Measurements from ENCODE around the gene SLC25A10. TPM values are rescaled to one million over a fixed set of nuclear protein-coding genes. Genes with fewer than 3 reads are reported as not detected.

Gene SLC25A10
- total and polyA plus RNA-seq, 4 donors = 4.3 to 21.5 (median 17.0) TPM

DNA sequence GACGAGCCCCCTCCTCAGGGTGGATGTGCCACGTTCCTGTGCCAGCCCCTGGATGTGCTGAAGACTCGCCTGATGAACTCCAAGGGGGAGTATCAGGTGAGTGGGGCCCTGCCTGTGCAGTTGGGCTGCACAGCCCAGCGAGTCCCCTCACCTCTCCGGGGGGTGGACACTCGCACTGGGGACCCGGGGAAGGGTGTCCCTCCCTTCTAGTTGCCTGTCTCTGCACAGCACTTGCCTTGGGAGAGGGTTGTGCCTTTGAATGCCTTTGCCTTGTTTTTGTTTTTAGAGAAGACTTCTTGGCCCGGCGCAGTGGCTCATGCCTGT, 5.6 kb downstream of the SLC25A10 start:
- Histone ChIP-seq H3K4me1 (ENCODE audit: control insufficient read depth in 5 of 5, insufficient read depth in 5 of 5, low read length in 5 of 5) (peaks cover 0 to 21% (median 5%) of the 10 kb centered on the region in 5 donors), H3K27me3 (ENCODE audit: control insufficient read depth in 3 of 3, insufficient read depth in 3 of 3, low read length in 2 of 3) (no peaks in the 10 kb centered on the region), H3K9me3 (ENCODE audit: control insufficient read depth in 4 of 4, insufficient read depth in 3 of 4, low read length in 3 of 4) (no peaks in the 10 kb centered on the region), H3K9ac (ENCODE audit: insufficient read depth in 1 of 2, low read length in 2 of 2) (no peak overlapping the region), H3K27ac (ENCODE audit: low read depth in 1 of 2, low read length in 1 of 2) (no peak overlapping the region), H3K36me3 (ENCODE audit: control insufficient read depth in 4 of 4, insufficient read depth in 4 of 4, low read length in 4 of 4) (peaks cover 0 to 2% (median 0%) of the 10 kb centered on the region in 4 donors), H3K4me3 (no peak overlapping the region)
- TF ChIP-seq CTCF (IDR thresholded peaks at IDR 0.05; ENCODE audit: control extremely low read depth, extremely low read depth) = no peak
- WGBS, 2 donors = 97% methylated on average over 9 of the region's 9 CpGs
- ATAC-seq (ENCODE audit: insufficient read depth, low FRiP score) (no peak), DNase-seq (no peak)

- Histone ChIP-seq H3K9me3 (ENCODE audit: control insufficient read depth in 4 of 4, insufficient read depth in 3 of 4, low read length in 3 of 4) (no peaks in the 10 kb centered on the region), H3K9ac (ENCODE audit: insufficient read depth in 1 of 2, low read length in 2 of 2) (no peak overlapping the region), H3K4me1 (ENCODE audit: control insufficient read depth in 5 of 5, insufficient read depth in 5 of 5, low read length in 5 of 5) (peaks cover 0 to 9% (median 4%) of the 10 kb centered on the region in 5 donors), H3K27me3 (ENCODE audit: control insufficient read depth in 3 of 3, insufficient read depth in 3 of 3, low read length in 2 of 3) (no peaks in the 10 kb centered on the region), H3K4me3 (no peak overlapping the region), H3K27ac (ENCODE audit: low read depth in 1 of 2, low read length in 1 of 2) (no peak overlapping the region), H3K36me3 (ENCODE audit: control insufficient read depth in 4 of 4, insufficient read depth in 4 of 4, low read length in 4 of 4) (peaks cover 0 to 2% (median 0%) of the 10 kb centered on the region in 4 donors)
- no peak for ATAC-seq (ENCODE audit: insufficient read depth, low FRiP score)
- 87 to 95% methylated on average over 32 of the region's 33 CpGs for WGBS, 2 donors
- DNase-seq = no peak
- TF ChIP-seq CTCF (IDR thresholded peaks at IDR 0.05; ENCODE audit: control extremely low read depth, extremely low read depth) = no peak
These were observed 7.6 kb downstream of the SLC25A10 start for GRCh38 chr17:81719410-81720266.

- Histone ChIP-seq H3K27me3 (ENCODE audit: control insufficient read depth in 3 of 3, insufficient read depth in 3 of 3, low read length in 2 of 3) (no peaks in the 10 kb centered on the region), H3K36me3 (ENCODE audit: control insufficient read depth in 4 of 4, insufficient read depth in 4 of 4, low read length in 4 of 4) (peaks cover 0 to 2% (median 0%) of the 10 kb centered on the region in 4 donors), H3K9ac (ENCODE audit: insufficient read depth in 1 of 2, low read length in 2 of 2) (no peak overlapping the region), H3K4me1 (ENCODE audit: control insufficient read depth in 5 of 5, insufficient read depth in 5 of 5, low read length in 5 of 5) (peaks cover 0 to 11% (median 4%) of the 10 kb centered on the region in 5 donors), H3K4me3 (no peak overlapping the region), H3K27ac (ENCODE audit: low read depth in 1 of 2, low read length in 1 of 2) (no peak overlapping the region), H3K9me3 (ENCODE audit: control insufficient read depth in 4 of 4, insufficient read depth in 3 of 4, low read length in 3 of 4) (no peaks in the 10 kb centered on the region)
- no peak for ATAC-seq (ENCODE audit: insufficient read depth, low FRiP score)
- no peak for DNase-seq
- no peak for TF ChIP-seq CTCF (IDR thresholded peaks at IDR 0.05; ENCODE audit: control extremely low read depth, extremely low read depth)
- WGBS, 2 donors = 91 to 93% methylated on average over 33 of the region's 33 CpGs
These were observed 8.4 kb downstream of the SLC25A10 start for GRCh38 chr17:81720267-81721071.

Data from lung (tissue), 12 donors.